SIG-M5 (cell line): ENCODE results near the gene CORO7.
"Not testable (repeated sequence)": the region's sequence is repeated elsewhere in the genome, so short reads cannot be mapped to it uniquely, and the experiment has no call there.

Source experiments
- DNase-seq: peaks from one replicate; lab custom pipeline; 2025; lab: John Stamatoyannopoulos, UW

CORO7 gene

GRCh38 chr16:4402439-4403132, 13.8 kb downstream of the CORO7 start:
- no peak for DNase-seq

DNA sequence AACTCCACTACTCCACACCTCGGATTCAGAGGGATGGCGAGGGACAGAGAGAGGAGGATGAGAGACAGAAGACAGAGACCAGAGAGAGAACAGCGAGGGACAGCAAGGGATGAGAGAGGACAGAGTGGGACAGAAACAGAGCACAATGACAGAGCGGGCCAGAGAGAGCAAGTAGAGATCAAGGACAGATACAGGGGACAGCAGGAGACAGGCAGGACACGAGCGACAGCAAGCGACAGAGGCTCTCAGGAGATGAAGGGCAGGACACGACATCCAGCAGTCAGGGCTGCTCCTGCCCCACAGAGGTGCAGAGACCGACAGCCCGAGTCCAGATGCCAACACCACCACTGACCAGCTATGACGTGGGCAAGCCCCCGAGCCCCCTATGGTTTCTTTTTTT, 14.9 kb downstream of the CORO7 start:
- DNase-seq: no peak

DNA sequence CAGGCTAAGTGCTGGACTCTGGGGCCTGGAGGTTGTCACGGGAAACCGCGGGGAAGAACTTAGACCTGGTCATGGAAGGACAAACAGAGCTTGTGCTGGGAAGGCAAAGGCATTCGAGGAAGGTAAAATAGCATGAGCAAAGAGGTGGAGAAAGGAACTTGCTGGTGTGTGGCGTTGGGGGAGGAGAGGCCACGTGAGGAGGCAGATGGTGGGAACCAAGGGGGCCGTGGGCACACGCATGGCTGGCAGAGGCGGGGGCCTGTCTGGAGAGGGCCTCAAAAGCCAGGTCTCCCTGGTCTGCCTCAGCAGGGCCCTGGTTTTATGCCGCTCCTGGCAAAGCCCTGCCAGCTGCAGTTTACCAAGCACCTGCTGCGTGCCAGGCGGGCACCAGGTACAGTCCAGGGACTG, 15.3 kb downstream of the CORO7 start:
- DNase-seq: no peak

- no peak for DNase-seq
Observed at GRCh38 chr16:4399001-4399730, 17.2 kb downstream of the CORO7 start.

- DNase-seq: no peak
Observed at GRCh38 chr16:4395055-4395726, 21.2 kb downstream of the CORO7 start.

DNA sequence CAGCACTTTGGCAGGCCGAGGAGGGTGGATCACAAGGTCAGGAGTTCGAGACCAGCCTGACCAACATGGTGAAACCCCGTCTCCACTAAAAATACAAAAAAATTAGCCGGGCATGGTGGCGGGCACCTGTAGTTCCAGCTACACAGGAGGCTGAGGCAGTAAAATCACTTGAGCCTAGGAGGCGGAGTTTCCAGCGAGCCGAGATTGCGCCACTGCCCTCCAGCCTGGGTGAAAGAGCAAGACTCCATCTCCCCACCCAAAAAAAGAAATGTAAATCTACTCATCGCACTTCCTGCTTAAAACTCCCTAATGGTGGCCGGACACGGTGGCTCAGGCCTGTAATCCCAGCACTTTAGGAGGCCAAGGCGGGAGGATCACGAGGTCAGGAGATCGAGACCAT, 22.5 kb downstream of the CORO7 start:
- DNase-seq: not testable (repeated sequence)

GRCh38 chr16:4393240-4393600, 23.2 kb downstream of the CORO7 start:
- DNase-seq: no peak

GRCh38 chr16:4392382-4393239, 23.8 kb downstream of the CORO7 start:
- no peak for DNase-seq

DNA sequence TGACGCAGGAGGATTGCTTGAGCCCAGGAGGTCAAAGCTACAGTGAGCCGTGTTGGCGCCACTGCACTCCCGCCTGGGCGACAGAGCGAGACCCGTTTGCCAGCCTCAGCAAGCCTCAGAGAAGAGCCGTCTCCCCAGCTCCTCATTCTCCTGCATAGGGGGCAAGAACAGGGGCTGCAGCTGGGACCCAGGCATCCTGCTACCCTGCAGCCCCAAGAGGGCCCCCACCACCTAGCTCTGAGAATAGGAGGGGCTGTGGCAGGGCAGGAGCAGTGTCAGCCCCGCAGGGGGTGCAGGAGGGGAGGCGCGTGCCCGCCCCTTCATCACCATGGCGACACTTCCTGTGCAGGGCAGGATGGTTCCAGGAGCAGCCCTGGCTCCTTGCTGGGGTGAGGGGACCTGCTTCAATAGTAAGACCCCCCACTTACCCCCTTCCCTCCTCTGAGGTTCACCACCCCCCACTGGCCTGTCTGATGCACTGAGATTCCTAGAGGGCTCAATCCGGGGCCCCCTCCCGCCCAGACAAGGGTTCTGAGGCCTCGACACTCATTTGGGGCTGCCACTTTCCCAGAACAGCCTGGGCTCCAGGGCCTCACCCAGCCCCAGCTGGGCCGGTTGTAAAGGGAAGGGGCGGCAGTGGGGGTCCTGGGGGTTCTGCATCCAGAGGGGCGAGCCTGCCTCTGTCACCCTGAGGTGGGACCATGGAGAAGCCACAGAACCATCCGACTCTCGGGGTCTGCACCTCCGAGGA, 24.6 kb downstream of the CORO7 start:
- DNase-seq: no peak

- DNase-seq: no peak
Observed at GRCh38 chr16:4390266-4391260, 25.8 kb downstream of the CORO7 start.

DNA sequence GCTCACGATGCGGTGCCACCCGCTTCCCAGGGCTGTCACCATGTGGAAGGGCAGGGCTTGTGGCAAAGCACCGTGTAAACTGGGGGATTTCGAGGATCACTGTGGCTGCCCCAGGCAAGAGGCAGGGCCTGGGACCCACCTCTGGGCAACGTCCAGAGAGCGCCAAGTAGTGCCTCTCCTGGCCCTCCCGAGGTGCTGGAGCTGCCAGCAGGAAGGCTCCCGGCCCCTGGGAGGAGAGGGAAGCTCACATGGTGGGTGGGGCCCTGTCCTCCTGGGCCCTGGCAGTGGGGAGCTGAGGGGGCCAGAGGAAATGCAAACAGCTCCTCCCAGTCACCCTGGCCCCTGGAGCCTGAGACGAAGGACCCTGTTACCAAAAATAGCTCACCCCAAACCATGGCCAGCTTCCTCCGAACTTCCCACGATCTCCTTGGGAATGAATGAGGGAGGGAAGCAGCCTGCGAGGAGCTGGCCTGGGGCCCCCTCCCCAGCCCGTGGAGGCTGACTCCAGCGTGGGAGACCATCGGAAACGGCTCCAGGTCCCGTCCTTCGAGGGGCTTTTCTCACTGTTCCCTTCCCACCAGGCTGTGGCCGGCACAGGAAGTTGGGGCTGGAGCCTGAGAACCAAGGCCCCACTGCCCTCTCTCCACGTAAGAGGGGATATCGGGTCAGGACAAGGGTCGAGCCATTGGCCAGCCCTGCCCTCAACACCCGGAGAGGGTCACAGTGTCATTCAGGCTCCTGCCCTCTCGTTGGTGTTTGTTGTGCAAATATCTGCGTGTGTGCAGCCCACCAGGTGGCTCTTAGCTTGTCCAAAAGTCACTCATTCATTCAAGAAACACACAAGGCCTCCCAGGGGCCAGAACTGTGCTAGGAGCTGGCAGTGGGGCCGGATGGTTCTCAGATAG, 27.1 kb downstream of the CORO7 start:
- no peak for DNase-seq

GRCh38 chr16:4388271-4389021, 27.9 kb downstream of the CORO7 start:
- no peak for DNase-seq

GRCh38 chr16:4387781-4388180, 28.6 kb downstream of the CORO7 start:
- DNase-seq: no peak

- no peak for DNase-seq
Observed at GRCh38 chr16:4386951-4387565, 29.3 kb downstream of the CORO7 start.

GRCh38 chr16:4386451-4386805, 30.0 kb downstream of the CORO7 start:
- no peak for DNase-seq

DNA sequence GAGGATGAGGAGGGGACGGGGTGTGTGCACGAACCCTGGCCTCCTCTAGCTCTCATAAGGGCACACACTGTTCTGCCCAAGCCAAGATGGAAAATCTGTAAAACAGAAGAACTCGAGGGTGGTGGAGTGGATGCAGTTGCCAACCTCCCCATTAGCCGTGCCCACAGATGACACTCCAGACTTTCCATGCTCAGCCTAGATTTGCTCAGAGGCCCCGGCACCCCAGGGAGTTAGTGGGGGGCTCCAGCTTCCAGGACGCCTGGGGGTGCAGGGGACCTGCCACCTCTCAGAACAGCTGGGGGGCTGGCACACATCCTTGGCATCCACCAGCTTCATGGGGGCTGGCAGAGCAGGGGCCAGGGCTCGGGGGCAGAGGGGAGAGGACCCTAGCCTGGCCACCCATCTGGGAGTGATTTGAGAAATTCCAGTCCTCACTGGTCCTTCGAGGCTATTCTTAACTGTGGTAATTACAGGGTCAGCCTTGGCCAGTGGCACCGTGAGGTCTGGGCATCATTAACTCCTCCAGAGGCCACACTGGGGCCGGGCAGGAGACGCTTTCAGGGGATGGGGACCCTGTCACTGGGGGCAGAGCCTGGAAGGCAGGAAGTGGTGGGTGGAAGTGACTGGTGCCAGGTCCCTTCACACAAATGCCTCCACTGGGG, 30.5 kb downstream of the CORO7 start:
- DNase-seq: no peak

DNA sequence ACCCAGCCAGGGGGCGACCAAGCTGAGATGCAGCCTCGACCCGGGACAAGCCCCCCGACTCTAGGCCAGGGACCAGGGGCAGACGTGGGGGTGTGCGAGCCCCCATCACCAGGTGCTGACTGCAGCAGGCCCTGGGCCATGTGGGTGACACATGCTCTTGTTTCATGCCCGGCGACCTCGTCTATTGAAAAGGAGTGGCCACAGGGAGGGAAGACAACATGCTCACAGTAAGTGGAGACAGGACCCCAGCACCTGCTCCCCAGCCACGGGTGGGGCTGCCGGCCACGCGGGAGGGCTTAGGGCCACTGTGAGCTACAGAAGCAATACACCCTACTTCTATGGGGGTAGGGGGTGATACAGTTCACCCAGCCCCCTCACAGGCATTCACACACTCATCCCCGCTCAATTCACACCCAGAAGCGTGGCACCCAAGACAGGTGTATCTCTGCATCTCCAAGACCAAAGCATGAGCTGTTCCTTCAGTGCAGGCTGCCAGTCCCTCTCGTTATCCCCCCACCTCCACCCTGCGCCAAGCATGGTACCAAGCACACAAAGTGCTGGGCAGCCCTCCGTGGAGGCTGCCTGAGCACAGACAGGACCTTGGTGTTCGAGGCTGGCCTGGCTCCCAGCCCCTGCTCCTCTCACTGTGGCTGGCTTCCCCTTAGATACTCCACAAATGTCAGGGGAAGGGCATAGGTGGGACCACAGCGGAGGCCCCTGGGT, 31.2 kb downstream of the CORO7 start:
- no peak for DNase-seq
